NCI-H2171 treated with DMSO at 0.1 percent for 48 hours (cell line): ENCODE results near the gene HSF5.
A peak's percentile ranks its signal among the peaks of the same experiment; 100 is the strongest.
"Not testable (repeated sequence)": the region's sequence is repeated elsewhere in the genome, so short reads cannot be mapped to it uniquely, and the experiment has no call there.

ENCODE experiments used
- DNase-seq: peaks from one replicate; lab custom pipeline; 2025; lab: John Stamatoyannopoulos, UW

The HSF5 gene

GRCh38 chr17:58481798-58482197 is 6.4 kb downstream of the HSF5 start:
- DNase-seq: not testable (repeated sequence)

- no peak for DNase-seq
These were observed 8.1 kb downstream of the HSF5 start for GRCh38 chr17:58480090-58480489.

- DNase-seq: no peak
These were observed 11.4 kb downstream of the HSF5 start for GRCh38 chr17:58476812-58477211.

GRCh38 chr17:58475985-58476384 is 12.2 kb downstream of the HSF5 start:
- DNase-seq: no peak

- DNase-seq: no peak
These were observed 17.9 kb downstream of the HSF5 start for GRCh38 chr17:58470356-58470755.

- DNase-seq: no peak
These were observed 19.3 kb downstream of the HSF5 start for GRCh38 chr17:58468944-58469343.

GRCh38 chr17:58455491-58455890 is 32.7 kb downstream of the HSF5 start:
- DNase-seq: no peak

GRCh38 chr17:58452738-58453137 is 35.5 kb downstream of the HSF5 start:
- no peak for DNase-seq

- DNase-seq: peak; percentile 89
These were observed 40.9 kb downstream of the HSF5 start for GRCh38 chr17:58447039-58447975.

GRCh38 chr17:58446086-58446485 is 42.1 kb downstream of the HSF5 start:
- no peak for DNase-seq

GRCh38 chr17:58436805-58437239 is 51.4 kb downstream of the HSF5 start:
- no peak for DNase-seq

- DNase-seq: no peak
These were observed 52.0 kb downstream of the HSF5 start for GRCh38 chr17:58436245-58436644.

GRCh38 chr17:58432806-58433573 is 55.2 kb downstream of the HSF5 start:
- no peak for DNase-seq

GRCh38 chr17:58427807-58428206 is 60.4 kb downstream of the HSF5 start:
- no peak for DNase-seq

GRCh38 chr17:58421711-58422110 is 66.5 kb downstream of the HSF5 start:
- no peak for DNase-seq

GRCh38 chr17:58420827-58421226 is 67.4 kb downstream of the HSF5 start:
- DNase-seq: no peak

GRCh38 chr17:58417300-58418092 is 70.7 kb downstream of the HSF5 start, which contains the start of gene RNF43:
Gene RNF43, minus strand, starts transcription at chr17:58417534. Its CDS starts 1,957 bp downstream, at chr17:58415577.
- DNase-seq: peak; percentile 100

- DNase-seq: no peak
These were observed 71.3 kb downstream of the HSF5 start for GRCh38 chr17:58416937-58417299.

- DNase-seq: no peak
These were observed 71.8 kb downstream of the HSF5 start for GRCh38 chr17:58416396-58416795.

GRCh38 chr17:58415371-58416055 is 72.7 kb downstream of the HSF5 start:
- DNase-seq: no peak

- DNase-seq: no peak
These were observed 73.6 kb downstream of the HSF5 start for GRCh38 chr17:58414596-58414997.

GRCh38 chr17:58413684-58414083 is 74.5 kb downstream of the HSF5 start:
- DNase-seq: no peak
